MM.1S (cell line): ENCODE data around the gene ZNF726.
"Not testable (repeated sequence)": the region's sequence is repeated elsewhere in the genome, so short reads cannot be mapped to it uniquely, and the experiment has no call there.

Source experiments
- CTCF ChIP-seq: fragments of 300-600 bp; sonication (generic); IDR thresholded peaks from 2 replicates; pipeline ENCODE4 v1.5.1; 2016; ENCODE audit warnings: antibody characterized with exemption, low read length, mixed read lengths
- EZH2 ChIP-seq: fragments of 300-600 bp; sonication (generic); optimal IDR thresholded peaks from 2 replicates; pipeline ENCODE3; 2017; ENCODE audit warnings: low read depth, mild to moderate bottlenecking, antibody characterized with exemption, low read length, mixed read lengths
- EZH2phosphoT487 ChIP-seq: fragments of 300-600 bp; sonication (generic); IDR thresholded peaks from 2 replicates; pipeline ENCODE4 v1.6.1; 2018; ENCODE audit warnings: antibody characterized with exemption, low read length

GRCh38 chr19:23977256-23977655 is 62.6 kb downstream of the ZNF726 start:
- TF ChIP-seq CTCF, EZH2, EZH2phosphoT487: not testable (repeated sequence)
